Measurements from ENCODE around the gene TAAR1.

DNA sequence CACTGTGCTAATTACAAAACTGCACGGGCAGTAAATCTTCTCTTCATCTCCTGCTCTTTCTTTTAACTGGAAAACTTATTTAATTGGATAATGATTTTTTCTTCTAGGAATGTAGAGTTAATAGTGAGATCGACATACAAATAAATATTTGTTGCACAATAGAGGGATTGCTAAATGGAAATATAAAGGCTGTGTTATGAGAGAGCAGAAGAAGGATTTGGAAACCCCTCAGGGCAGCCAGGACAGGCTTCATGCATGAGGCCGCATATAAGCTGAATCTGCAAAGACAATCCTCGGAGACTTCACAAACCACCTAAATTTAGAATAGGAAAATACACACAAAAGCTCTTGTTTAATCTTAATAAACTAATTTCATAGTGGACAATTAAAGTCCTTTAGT, 2.9 kb upstream of the TAAR1 start:
- TF ChIP-seq CTCF (conservative IDR thresholded peaks at IDR 0.05; ENCODE audit: low read depth in 2 of 2) (no peak), POLR2AphosphoS5 (IDR thresholded peaks at IDR 0.05; ENCODE audit: low read depth) (no peak), EZH2 (IDR thresholded peaks at IDR 0.05; ENCODE audit: low read depth, unreplicated experiment) (no peak), ZNF331 (CRISPR knock-in tag; IDR thresholded peaks at IDR 0.05; ENCODE audit: low read depth) (no peak)
